Measurements from ENCODE around the gene EDIL3.

EDIL3 gene

DNA sequence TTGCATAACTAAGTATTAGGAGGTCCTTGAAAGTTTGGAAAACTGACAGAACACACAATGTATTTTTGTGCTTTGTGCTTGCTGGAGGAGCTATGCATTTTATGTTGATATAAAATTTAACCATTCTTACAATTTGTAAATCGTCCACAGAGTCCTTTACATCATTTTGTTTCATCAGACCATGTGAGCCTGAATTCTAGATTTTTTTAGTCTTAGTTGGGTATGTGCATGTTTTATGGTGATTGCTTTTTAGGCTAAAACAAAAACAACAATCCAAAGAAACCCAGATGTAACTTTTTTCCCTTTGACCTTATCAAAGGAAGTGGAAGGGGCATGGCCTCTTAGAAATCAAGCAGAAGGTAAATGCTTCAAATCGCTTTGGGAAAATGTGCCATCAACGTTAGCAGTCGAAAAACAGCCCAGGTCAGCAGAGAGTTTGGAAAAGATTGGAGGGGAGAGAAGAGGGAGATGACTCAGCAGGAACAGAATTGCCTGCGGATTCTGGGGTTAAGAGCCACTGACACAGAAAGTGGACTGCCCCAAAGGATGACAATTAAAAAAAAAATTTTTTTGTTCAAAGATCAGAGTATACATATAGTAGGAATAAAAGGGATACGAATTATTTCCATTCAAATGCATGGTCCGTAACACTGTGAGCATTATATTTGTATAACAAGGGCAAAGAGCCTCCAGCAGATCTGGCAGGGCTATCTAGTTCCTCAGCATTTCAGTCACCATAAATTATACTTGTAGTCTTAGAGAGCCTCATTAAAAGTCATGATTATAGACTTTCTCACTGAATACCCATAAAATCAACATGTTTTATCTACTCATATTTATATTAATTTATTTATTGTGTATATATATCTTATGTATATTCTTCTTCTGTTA is 410.5 kb downstream of the EDIL3 start:
- H3K9ac ChIP-seq (ENCODE audit: insufficient read length), result no peak overlapping the region
- peak overlapping the region; percentile 68 for H3K4me3 ChIP-seq
- no peaks in the 10 kb centered on the region for H3K36me3 ChIP-seq (ENCODE audit: insufficient read depth, low read length)

DNA sequence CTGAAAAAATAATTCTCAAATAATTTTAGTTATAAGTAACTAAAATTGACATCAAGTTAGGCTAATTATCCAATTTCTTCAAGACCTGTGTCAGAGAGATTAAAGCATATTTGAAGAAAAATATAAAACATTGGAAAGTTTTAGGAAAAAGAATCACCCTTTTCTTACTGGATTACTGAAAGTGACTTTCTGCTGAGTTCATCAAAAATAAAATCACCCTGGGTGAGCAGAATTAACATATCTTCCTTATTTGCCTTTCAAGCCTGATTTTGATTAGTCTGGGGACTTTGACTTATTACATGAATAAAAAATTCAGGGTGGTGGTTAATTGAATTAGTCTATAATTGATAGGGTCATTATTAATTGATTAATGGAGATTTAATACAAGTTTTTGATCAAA is 411.8 kb downstream of the EDIL3 start:
- no peak for TF ChIP-seq FOXP2 (optimal IDR thresholded peaks at IDR 0.05; ENCODE audit: control extremely low read depth, extremely low read length, insufficient read depth)
- no peak for TF ChIP-seq POLR2AphosphoS5 (IDR thresholded peaks at IDR 0.05; ENCODE audit: borderline replicate concordance, low read depth, low read length)
- no peak for TF ChIP-seq EZH2 (IDR thresholded peaks at IDR 0.05)
- Histone ChIP-seq H3K27ac (peak overlapping the region; percentile 3; the same call in 1 of the 2 replicates), H3K9ac (ENCODE audit: insufficient read length) (no peak overlapping the region), H3K9me3 (ENCODE audit: low read depth, low read length) (no peaks in the 10 kb centered on the region), H3K36me3 (ENCODE audit: insufficient read depth, low read length) (no peaks in the 10 kb centered on the region), H3K4me3 (peak overlapping the region; percentile 9; the same call in 1 of the 2 replicates)
- no peak for DNase-seq (ENCODE audit: low read depth, low spot score)

More for the DNA sequence above, 410.5 kb downstream of the EDIL3 start:
- TF ChIP-seq FOXP2 (optimal IDR thresholded peaks at IDR 0.05; ENCODE audit: control extremely low read depth, extremely low read length, insufficient read depth) (no peak), EZH2 (IDR thresholded peaks at IDR 0.05) (no peak), POLR2AphosphoS5 (IDR thresholded peaks at IDR 0.05; ENCODE audit: borderline replicate concordance, low read depth, low read length) (peak; percentile 50; the same call in 1 of the 2 replicates)
- H3K27ac ChIP-seq, result peak overlapping the region; percentile 83
- no peaks in the 10 kb centered on the region for H3K9me3 ChIP-seq (ENCODE audit: low read depth, low read length)
- DNase-seq (ENCODE audit: low read depth, low spot score), result no peak

DNA sequence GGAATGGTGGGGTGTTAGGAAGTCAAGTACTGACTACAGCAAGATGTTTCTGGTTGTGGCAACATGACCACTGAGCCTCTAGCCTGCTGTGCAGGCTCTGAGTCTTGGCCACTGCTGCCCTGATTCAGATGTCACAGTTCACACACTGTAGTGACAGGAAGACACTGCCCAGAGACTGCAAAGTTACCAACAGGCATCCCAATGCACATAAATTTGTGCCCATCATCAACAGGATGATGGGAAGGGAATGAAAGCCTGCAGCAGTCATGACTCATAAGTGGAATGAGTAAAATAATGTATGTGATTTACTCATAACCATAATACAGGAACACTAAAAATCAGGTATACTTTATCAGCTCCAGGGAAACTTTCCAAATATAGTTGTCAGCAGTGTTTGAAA is 412.4 kb downstream of the EDIL3 start:
- Histone ChIP-seq H3K36me3 (ENCODE audit: insufficient read depth, low read length) (no peaks in the 10 kb centered on the region), H3K9ac (ENCODE audit: insufficient read length) (no peak overlapping the region), H3K9me3 (ENCODE audit: low read depth, low read length) (no peaks in the 10 kb centered on the region), H3K27ac (peak overlapping the region; percentile 3; the same call in 1 of the 2 replicates), H3K4me3 (no peak overlapping the region)
- DNase-seq (ENCODE audit: low read depth, low spot score), result no peak
- TF ChIP-seq FOXP2 (optimal IDR thresholded peaks at IDR 0.05; ENCODE audit: control extremely low read depth, extremely low read length, insufficient read depth) (no peak), POLR2AphosphoS5 (IDR thresholded peaks at IDR 0.05; ENCODE audit: borderline replicate concordance, low read depth, low read length) (no peak), EZH2 (IDR thresholded peaks at IDR 0.05) (no peak)

DNA sequence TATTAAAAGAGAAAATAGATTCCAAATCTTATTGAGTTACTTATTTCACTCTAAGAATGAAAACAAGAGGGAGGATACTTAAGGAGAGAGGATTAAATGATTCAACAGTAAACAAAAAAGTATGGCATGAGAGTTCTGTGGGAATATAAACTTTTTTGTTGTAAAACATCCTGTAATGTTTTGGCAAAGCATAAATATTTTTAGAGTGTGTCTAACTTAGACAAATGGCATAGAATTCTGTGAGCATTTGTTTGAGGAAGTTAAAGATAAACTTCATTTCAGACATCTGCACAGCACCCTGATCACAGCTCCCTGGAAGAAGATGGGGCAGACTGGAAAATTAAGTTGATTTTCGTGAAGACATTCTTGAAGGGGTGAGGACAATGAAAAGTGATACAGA is 417.3 kb downstream of the EDIL3 start:
- H3K4me3 ChIP-seq, result no peak overlapping the region
- no peak overlapping the region for H3K27ac ChIP-seq
- no peak overlapping the region for H3K9ac ChIP-seq (ENCODE audit: insufficient read length)
- no peaks in the 10 kb centered on the region for H3K9me3 ChIP-seq (ENCODE audit: low read depth, low read length)
- no peak for TF ChIP-seq FOXP2 (optimal IDR thresholded peaks at IDR 0.05; ENCODE audit: control extremely low read depth, extremely low read length, insufficient read depth)
- no peak for TF ChIP-seq POLR2AphosphoS5 (IDR thresholded peaks at IDR 0.05; ENCODE audit: borderline replicate concordance, low read depth, low read length)
- TF ChIP-seq EZH2 (IDR thresholded peaks at IDR 0.05), result no peak
- H3K36me3 ChIP-seq (ENCODE audit: insufficient read depth, low read length), result no peaks in the 10 kb centered on the region
- no peak for DNase-seq (ENCODE audit: low read depth, low spot score)

- H3K9me3 ChIP-seq (ENCODE audit: low read depth, low read length), result no peaks in the 10 kb centered on the region
- TF ChIP-seq FOXP2 (optimal IDR thresholded peaks at IDR 0.05; ENCODE audit: control extremely low read depth, extremely low read length, insufficient read depth), result no peak
- TF ChIP-seq POLR2AphosphoS5 (IDR thresholded peaks at IDR 0.05; ENCODE audit: borderline replicate concordance, low read depth, low read length), result no peak
- no peak for TF ChIP-seq EZH2 (IDR thresholded peaks at IDR 0.05)
- DNase-seq (ENCODE audit: low read depth, low spot score), result no peak
- no peak overlapping the region for H3K27ac ChIP-seq
- no peak overlapping the region for H3K4me3 ChIP-seq
- H3K36me3 ChIP-seq (ENCODE audit: insufficient read depth, low read length), result no peaks in the 10 kb centered on the region
- no peak overlapping the region for H3K9ac ChIP-seq (ENCODE audit: insufficient read length)
Measured at GRCh38 chr5:83965441-83965840, 419.2 kb downstream of the EDIL3 start.

GRCh38 chr5:83964271-83964670 is 420.4 kb downstream of the EDIL3 start:
- Histone ChIP-seq H3K9me3 (ENCODE audit: low read depth, low read length) (no peaks in the 10 kb centered on the region), H3K4me3 (no peak overlapping the region), H3K36me3 (ENCODE audit: insufficient read depth, low read length) (no peaks in the 10 kb centered on the region), H3K27ac (no peak overlapping the region), H3K9ac (ENCODE audit: insufficient read length) (no peak overlapping the region)
- TF ChIP-seq POLR2AphosphoS5 (IDR thresholded peaks at IDR 0.05; ENCODE audit: borderline replicate concordance, low read depth, low read length) (no peak), FOXP2 (optimal IDR thresholded peaks at IDR 0.05; ENCODE audit: control extremely low read depth, extremely low read length, insufficient read depth) (no peak), EZH2 (IDR thresholded peaks at IDR 0.05) (no peak)
- no peak for DNase-seq (ENCODE audit: low read depth, low spot score)

GRCh38 chr5:83957188-83957587 is 427.5 kb downstream of the EDIL3 start:
- no peaks in the 10 kb centered on the region for H3K9me3 ChIP-seq (ENCODE audit: low read depth, low read length)
- TF ChIP-seq EZH2 (IDR thresholded peaks at IDR 0.05) (no peak), POLR2AphosphoS5 (IDR thresholded peaks at IDR 0.05; ENCODE audit: borderline replicate concordance, low read depth, low read length) (no peak), FOXP2 (optimal IDR thresholded peaks at IDR 0.05; ENCODE audit: control extremely low read depth, extremely low read length, insufficient read depth) (no peak)
- DNase-seq (ENCODE audit: low read depth, low spot score), result no peak
- H3K4me3 ChIP-seq, result no peak overlapping the region
- H3K36me3 ChIP-seq (ENCODE audit: insufficient read depth, low read length), result no peaks in the 10 kb centered on the region
- H3K9ac ChIP-seq (ENCODE audit: insufficient read length), result no peak overlapping the region
- H3K27ac ChIP-seq, result no peak overlapping the region

GRCh38 chr5:83956386-83956785 is 428.3 kb downstream of the EDIL3 start:
- no peak for DNase-seq (ENCODE audit: low read depth, low spot score)

More at GRCh38 chr5:83956386-83956785, 428.3 kb downstream of the EDIL3 start:
- H3K36me3 ChIP-seq (ENCODE audit: insufficient read depth, low read length), result no peaks in the 10 kb centered on the region
- TF ChIP-seq EZH2 (IDR thresholded peaks at IDR 0.05), result no peak
- TF ChIP-seq POLR2AphosphoS5 (IDR thresholded peaks at IDR 0.05; ENCODE audit: borderline replicate concordance, low read depth, low read length), result no peak
- TF ChIP-seq FOXP2 (optimal IDR thresholded peaks at IDR 0.05; ENCODE audit: control extremely low read depth, extremely low read length, insufficient read depth), result no peak
- H3K4me3 ChIP-seq, result no peak overlapping the region
- no peak overlapping the region for H3K9ac ChIP-seq (ENCODE audit: insufficient read length)
- no peaks in the 10 kb centered on the region for H3K9me3 ChIP-seq (ENCODE audit: low read depth, low read length)
- H3K27ac ChIP-seq, result no peak overlapping the region
